RCC 7860 (cell line): Measurements from ENCODE around the gene DMRT2.

Experiments used
- DNase-seq: peaks from one replicate; pipeline ENCODE4 v3.0.0-alpha.2; 2015; ENCODE audit warnings: low spot score
- FAIRE-seq: peaks from 2 replicates; lab custom pipeline; 2012; peaks lifted over from hg19 to GRCh38; lab: Jason Lieb, UNC

DMRT2 gene

DNA sequence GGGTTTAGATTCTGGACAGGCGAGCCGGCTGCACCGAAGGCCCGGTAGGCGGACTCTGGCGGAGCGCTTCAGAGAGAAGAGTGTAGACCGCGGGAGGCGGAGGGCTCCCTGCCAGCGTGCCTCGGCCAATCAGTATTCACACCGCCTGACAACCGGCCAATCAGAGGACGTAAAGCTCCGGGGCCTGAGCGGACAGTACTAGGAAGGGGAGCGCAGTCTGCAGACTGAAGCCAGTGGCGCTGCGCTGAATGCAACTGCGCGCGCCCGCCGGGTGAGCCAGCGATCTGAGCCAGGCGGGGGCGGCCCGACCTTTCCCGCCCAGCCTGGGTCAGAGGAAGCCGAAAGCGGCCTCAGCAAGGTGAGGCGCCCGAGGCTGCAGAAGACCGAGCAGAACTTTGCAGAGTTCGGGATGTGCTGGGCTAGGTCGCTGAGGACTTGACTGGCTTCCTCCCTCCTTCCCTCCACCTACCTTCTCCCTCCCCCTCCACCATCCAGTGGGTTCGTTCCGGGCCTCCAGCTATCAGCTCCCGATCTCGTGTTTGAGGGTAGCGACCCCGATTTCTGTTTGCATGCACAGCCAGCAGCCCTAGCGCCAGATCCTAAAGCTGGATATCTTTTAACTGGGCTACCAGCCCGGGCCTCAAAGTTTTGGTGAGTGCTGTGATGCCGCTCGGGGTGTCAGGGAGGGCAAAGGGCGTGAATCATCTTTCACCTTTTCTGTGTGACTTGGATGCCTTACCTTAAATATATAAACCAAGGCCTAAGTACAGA is at the start of gene DMRT2:
DMRT2 (plus strand) TSS at position 233 of the 771 bp plus-strand sequence. CDS start 1,257 bp downstream, outside the sequence.
- no peak for FAIRE-seq
- DNase-seq, result no peak

DNA sequence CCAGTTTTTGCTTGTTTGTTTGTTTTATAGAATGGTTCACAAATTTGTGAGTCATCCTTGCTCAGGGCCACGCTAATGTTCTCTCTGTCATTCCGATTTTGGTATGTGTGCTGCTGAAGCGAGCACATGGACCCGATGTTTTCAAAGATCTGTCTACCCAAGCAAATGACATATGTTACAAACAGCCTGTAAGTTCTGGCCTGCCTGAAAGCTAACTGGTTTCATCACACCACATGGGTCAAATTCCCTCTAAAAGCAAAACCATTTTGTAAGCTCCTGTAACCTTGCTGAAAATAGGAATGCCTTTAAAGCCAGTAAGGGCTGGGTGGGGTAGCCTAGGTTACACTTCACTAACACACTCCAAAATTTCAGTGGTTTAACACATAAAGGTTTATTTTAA is 48.3 kb upstream of the DMRT2 start:
- FAIRE-seq (no peak), DNase-seq (no peak)

DNA sequence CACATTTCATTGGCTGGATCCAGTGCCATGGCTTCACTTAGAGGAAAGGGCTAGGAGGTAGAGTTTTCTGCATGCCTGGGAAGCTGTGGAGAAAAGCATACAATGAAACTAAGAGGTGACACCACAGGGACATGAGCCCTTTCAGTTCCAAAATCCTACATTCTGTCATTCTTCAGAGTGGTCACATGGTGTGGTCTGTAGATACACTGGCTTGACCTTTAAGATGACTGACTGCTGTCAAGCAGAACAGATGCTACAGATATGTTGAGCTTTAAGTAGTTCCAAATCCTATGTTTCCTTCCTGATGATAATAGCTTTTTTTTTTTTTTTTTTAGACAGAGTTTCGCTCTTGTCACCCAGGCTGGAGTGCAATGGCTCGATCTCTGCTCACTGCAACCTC is 47.5 kb upstream of the DMRT2 start:
- FAIRE-seq, result no peak
- no peak for DNase-seq

DNA sequence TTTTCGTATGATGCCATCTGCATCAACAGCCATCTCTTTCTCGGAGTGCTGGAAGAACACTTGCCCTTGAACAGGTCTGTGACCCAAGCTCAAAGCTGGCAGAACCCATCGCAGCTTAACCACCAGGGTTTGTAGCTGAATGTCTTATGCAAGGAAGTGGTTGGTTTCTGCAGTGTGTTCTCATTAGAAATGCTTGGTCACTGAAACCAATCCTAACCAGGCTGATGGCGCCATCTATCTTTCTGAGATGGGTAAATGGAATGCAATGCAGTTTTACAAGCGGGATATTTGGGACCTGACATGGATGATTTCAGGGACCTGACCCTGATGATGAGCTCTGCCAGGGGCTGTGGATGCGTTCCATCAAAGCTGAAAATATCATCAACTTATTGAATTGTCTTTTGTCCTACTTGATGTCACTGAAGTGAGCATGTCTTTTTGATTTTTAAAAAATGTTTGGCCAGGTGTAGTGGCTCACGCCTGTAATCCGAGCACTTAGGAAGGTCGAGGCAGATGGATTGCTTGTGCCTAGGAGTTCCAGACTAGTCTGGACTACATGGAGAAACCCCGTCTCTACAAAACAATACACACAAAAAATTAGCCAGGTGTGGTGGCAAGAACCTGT is 45.0 kb upstream of the DMRT2 start:
- peak; percentile 13 for DNase-seq
- FAIRE-seq, result no peak

DNA sequence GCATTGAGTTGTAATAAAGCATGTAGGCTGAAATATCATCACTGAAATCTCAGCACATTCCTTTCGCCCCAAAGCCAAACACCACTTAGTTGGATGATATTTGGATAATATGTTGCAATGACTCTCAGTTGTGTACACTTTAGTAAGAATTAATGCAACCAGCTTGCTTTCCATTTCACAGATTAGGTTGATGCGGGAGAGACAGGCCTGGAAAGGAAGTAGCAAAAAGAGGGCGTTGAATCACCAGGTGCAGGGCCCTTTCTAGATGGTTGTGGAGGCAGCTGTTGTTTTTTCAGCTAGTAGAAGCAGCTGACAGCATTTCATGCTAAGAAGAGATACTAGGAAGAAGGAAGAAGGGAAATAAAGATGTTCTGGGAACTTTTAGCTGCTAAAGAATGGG is 42.8 kb upstream of the DMRT2 start:
- no peak for DNase-seq
- FAIRE-seq, result no peak

DNA sequence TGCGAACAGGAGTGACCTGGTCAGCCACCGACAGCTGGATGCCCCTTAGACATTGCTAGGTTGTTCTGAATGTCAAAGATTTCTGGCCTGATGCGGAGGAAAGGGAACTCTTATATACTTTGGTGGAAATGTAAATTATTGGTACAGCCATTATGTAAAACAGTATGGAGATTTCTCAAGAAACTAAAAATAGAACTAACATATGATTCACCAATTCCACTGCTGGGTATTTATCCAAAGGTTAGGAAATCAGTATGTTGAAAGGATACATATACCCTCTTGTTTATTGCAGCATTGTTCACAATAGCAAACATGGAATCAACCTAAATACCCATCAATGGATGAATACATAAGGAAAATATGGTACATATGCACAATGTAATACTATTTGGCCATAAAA is 41.9 kb upstream of the DMRT2 start:
- no peak for FAIRE-seq
- DNase-seq, result no peak

DNA sequence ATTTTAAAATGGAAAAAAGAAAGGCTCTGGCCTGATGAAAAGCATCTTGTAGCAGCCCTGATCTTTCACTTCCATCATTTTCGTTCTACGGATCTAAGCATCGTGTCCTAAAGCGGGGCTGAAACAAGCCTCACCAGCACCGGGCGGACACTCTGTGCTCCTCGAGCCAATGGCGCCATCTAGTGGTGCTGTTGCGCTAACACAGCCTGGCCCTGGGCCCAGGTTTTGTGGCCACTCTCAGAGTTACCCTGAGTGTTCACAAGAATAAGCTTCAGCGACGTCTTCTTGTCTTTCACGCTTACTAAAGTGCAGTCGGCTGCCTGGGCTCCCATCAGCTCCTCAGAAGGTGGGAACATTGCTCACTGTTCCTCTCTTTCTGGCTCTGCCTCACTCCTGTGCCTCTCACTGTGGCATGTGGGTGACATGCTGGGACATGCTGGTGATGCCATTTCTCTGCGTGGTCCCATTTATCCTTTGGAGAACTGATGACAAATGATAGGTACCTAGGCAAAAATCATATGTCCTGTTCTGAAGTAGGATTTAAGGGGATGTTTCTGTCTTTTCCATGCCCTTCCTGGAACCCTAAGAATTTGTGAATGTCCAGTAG is 41.0 kb upstream of the DMRT2 start:
- no peak for FAIRE-seq
- peak; percentile 35 for DNase-seq

DNA sequence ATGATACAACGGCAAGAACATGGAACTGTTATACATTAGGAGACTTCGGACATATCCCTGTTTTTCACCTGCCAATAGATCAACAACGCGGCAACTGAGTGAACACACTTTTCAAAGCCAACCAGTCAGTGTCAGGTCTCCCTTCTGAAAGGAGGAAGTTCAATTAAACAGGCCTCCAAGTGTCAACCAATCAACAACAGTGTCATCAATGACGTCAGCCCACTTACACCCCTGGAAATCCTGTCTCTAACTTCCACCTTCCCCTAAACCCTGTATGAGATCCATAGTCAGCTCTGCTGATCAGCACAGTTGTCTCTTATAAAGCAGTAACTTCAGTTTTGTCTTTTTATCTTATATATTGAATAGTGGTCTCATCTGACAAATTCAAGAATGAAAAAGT is 37.1 kb upstream of the DMRT2 start:
- DNase-seq (no peak), FAIRE-seq (no peak)

DNA sequence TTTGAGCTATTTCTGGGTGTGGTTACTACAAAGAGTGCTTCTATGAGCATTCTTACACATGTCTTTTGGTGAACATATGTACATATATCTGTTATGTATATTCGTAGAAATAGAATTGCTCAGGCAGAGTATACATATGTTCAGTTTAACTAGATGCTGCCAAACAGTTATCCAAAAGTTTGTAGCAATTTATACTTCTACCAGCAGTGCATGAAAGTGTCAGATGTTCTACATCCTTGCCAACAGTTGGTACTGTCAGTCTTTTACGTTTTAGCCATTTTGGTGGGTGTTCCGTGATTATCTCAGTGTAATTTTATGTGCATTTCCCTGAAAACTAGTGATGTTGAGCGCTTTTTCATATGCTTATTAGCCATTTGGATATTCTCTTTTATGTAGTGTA is 35.9 kb upstream of the DMRT2 start:
- DNase-seq (no peak), FAIRE-seq (no peak)

DNA sequence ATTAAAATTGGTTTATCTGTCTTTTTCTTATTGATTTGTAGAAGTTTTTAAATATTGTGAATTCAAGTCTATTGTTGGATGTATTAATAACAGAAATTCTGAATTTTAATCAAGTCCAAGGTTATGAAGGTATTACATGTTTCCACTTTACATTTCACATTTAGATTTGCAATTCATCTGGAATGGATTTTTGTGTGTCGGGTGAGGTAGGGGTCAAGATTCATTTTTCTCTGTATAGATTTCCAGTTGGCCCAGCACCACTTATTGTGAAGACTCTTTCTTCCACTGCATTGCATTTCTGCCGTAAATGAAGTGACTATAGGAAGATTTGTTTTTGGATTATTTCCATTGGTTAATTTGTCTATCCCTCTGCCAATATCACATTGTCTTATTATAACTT is 35.5 kb upstream of the DMRT2 start:
- no peak for DNase-seq
- no peak for FAIRE-seq

DNA sequence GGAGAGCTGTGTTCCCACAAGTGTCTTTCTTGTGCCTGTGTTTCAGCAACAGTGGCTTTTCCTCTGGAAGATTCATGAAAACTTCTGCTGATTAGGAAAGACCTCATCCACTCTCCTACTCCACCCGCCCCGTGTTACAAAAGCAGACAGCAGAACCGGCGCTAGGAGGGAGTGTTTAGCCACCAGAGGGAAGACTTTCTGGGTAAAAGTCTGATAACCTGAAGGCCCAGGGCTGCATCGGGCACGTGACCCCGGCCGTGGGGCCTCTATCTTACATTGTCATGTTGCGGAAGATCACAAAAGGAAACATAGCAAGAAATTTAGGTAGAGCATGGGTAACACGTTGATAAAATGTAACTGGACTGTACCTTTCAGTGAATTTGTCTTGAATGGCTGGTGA is 32.0 kb upstream of the DMRT2 start:
- DNase-seq (no peak), FAIRE-seq (no peak)

DNA sequence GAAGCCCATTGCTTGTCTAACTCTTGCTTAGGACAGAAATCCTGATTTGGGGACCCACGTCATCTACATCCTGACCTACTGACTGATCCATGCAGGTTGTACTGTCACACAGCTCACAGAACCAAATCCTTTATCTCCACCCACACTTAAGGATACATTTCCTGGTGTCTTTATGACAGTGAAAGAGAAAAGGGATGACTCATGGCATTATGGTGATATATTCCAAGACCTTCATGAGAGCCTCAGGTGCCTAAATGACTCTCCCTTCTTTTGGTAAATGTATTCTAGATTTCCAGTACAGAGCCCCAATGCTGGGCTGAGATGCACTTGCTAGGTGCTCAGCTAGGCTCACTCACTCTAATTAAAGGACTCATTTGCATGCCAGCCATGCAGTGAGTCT is 26.0 kb upstream of the DMRT2 start:
- FAIRE-seq (no peak), DNase-seq (no peak)

DNA sequence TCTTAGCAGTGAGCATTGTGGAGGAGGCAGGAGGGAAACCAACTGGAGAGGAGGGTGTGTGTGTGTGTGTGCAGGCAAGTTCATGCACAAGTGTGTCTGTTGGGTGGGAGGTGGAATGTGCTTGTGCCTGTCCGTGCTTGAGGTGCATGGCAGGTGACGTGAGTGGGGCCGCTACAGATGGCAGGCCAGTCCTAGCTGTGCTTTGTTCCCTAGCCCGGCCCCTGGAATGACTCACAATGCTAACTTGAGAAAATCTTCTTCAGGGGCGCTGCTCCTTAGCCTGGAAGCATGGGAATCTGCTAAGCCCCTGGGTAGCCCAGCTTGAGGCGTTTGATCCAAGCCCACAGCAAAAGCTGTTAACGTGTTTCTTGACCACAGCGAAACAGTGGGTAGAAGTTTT is 25.0 kb upstream of the DMRT2 start:
- no peak for FAIRE-seq
- DNase-seq, result no peak

DNA sequence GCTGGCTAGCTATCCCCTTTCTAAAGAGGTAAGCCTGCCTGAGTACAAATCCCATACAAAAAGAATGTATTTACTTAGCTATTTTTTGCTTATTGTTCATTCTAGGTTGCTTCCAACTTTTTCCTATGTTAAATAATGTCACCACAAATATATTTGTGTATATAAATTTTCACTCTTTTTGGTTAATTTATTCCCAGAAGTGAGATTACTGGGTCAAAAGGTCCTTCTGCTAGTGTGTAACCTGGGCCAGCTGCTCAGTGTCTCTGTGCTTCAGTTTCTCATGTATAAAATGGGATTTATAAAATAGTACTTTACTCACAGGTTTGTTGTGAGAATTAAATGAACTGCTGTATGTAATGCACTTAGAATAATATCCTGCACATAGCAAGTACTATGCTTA is 23.9 kb upstream of the DMRT2 start:
- FAIRE-seq, result no peak
- no peak for DNase-seq

DNA sequence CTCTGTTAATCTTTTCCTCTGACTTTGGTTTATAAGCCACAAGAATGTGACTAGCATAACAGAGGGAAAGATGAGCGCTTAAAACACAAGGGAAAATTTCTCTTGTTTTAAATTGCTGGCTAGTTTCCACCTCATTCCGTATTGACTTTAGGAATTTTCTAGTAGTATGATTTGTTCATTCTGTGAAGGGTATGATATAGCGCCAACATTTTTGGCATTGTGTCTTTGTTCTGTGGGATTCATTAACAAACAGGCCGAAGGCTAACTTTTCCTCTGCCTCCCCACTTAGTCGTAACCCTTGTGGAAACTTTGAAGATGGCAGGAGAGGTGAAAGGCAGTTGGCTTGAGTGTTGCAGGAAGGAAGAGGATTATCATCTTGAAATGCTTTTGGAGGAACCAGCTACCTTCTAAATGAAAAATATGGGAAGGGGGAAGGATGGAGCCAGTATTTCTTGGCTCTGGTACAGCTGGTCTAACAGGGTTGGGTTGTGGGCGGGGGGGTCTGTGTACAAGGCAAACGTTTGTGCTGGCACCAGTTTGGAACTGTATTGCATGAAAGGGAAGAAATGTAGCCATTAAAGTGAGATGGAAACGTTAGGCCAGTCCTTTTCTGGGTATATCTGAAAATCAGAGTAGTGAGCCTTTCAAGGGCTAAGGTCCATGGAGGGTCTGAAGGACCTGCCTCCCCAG is 21.5 kb upstream of the DMRT2 start:
- FAIRE-seq (no peak), DNase-seq (no peak)

DNA sequence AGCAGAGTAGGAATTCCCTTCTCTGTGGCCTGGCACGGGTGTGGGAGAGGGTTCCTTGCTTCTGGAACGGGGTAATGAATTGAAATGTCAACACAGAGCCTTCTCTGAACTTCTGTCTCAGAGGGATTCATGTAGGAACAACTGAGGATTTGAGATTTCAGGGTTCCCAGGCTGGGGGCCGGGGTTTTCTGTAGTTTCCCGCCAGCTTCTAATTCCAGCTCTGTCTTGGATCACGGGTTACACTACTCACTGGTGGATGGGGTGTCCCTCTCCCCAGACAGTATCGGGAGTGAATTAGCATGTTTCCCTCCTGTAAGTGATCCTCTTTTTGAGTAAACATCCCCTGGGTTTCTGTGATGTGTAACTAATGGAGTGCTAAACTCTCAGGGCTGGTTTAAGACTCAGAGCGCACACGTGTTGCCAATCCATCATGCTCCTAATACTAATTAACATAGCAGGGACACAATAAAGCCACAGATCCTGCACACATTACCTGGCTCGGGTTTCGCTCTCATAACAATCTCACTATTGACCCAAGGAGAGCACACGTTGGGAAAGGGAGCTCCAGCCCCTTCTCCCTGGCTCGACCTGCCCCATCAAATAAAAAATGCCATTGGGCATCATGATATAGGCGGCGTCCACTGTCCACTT is 18.1 kb upstream of the DMRT2 start:
- FAIRE-seq (no peak), DNase-seq (no peak)

DNA sequence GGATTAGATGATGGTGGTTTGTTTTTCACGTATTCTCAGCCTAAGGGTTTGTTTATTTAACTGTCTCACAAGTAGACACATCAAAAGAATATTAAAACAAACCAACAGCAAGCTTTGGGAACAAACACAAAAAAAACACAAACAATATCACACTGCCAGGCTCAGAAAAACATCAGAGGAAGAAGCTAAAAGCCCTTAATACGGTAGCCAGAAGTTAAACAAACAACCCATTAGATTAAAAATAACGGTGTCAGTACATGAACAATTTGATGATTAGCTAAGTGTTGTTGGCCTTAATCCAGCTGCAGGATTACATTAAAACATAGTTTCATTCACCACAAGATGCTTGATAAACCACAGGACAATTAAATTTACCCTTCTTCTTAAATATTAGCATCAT is 15.9 kb upstream of the DMRT2 start:
- FAIRE-seq, result no peak
- DNase-seq, result no peak

DNA sequence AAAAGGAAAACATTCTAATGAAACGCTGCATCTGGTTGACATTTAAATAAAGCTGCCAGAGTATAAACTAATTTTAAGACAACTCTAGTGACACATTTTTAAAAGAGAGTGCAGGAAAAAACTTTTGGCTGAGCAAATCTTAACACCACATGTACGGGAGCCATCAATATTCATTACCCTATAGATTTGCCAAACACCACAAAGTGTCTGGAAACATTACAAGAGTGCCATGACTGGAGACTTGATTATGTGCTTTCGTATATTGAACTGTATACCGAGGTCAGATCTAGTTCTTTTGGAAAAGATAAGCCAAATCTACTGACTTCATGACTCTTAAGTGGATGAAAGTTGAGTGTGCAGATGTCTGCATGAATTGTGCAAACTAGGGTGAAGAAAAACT is 10.6 kb upstream of the DMRT2 start:
- DNase-seq (no peak), FAIRE-seq (no peak)

DNA sequence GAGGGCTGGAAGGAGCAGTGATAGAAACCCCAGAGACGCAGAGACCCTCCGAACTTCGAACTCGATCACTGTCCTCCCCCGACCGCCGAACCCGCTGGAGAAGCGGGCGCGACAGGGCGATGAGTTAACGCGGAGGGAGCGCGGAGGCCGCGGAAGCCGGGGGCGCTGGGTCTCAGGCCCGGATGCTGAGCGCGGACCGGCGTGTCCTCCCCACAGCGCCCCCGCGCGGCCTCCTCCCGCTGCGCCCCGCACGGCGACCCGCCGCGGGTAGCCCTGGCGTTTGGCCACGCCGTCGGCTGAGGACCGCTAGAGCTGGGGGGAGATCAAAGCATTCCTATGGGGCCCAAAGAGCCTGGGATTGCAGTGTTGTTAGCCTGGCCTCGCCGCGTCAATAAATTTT is 7.7 kb upstream of the DMRT2 start:
- no peak for FAIRE-seq
- DNase-seq, result no peak

DNA sequence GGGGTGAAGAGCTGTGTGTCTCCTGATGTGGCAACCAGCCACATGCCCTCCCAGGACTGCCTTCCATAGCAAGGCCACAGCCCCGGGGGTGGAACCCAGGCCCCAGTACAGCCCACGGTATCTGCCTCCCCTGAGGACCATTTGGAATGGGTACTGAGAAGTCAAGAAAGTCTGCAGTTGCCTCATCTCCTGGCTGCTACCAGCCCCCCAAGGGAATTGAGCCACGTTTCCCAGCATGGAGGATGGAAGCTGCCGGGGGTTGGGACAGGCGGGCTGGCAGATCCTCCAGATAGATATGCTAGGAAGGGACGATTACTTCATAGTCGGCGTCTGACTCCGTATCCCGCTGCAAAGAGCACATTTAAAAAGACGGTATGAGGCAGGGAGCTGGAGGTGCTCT is 5.5 kb upstream of the DMRT2 start:
- DNase-seq, result no peak
- no peak for FAIRE-seq
